IMR-90 (cell line): ENCODE measurements around the gene CAMSAP3. TPM values are rescaled to one million over a fixed set of nuclear protein-coding genes. Genes with fewer than 3 reads are reported as not detected.

Experiments
- ATAC-seq: fragments of 200-7000 bp; cut with Tn5 transposase; 2 replicates; pipeline ENCODE4 v1.9.1; 2020; ENCODE audit warnings: low read depth, mild to moderate bottlenecking, moderate library complexity
- BruUV-seq: library from RNA; stranded (reverse); fragments of 400-500 nt; replicated peaks from 2 replicates; lab custom pipeline; 2021; lab: Mats Ljungman, UMichigan
- CTCF ChIA-PET: fragments of 300-600 bp; formaldehyde crosslinking; extraction: SDS; loops from one replicate; lab custom pipeline; 2021; ENCODE audit warnings: antibody characterized with exemption; lab: Yijun Ruan, JAX
- POLR2A ChIA-PET: fragments of 300-600 bp; sonication (Branson Sonifier 250); formaldehyde crosslinking; loops from one replicate; lab custom pipeline; 2022; ENCODE audit warnings: antibody characterized with exemption; ENCODE audit not compliant: unreplicated experiment; lab: Charles Lee
- DNase-seq: peaks from one replicate; pipeline ENCODE4 v3.0.0; 2013
- H2AFZ ChIP-seq: replicated peaks from 2 replicates; pipeline ENCODE3; 2013; ENCODE audit warnings: low read length, mild to moderate bottlenecking; ENCODE audit not compliant: poor library complexity
- H2AK5ac ChIP-seq: 2 replicates; pipeline ENCODE4 v1.6.1; 2013; ENCODE audit warnings: low read depth, low read length, inconsistent platforms
- H2AK9ac ChIP-seq: replicated peaks from 2 replicates; pipeline ENCODE3; 2013; ENCODE audit warnings: mild to moderate bottlenecking, low read depth, low read length, moderate library complexity; ENCODE audit not compliant: poor library complexity
- H2BK120ac ChIP-seq: 2 replicates; pipeline ENCODE4 v1.6.1; 2013; ENCODE audit warnings: low read depth, low read length, inconsistent platforms
- H2BK15ac ChIP-seq: 3 replicates; pipeline ENCODE4 v1.6.1; 2013; ENCODE audit warnings: low read depth, low read length, inconsistent platforms
- H2BK20ac ChIP-seq: 2 replicates; pipeline ENCODE4 v1.6.1; 2013; ENCODE audit warnings: low read depth, mild to moderate bottlenecking, inconsistent platforms, low read length, moderate library complexity
- H2BK5ac ChIP-seq: 2 replicates; pipeline ENCODE4 v1.6.1; 2013; ENCODE audit warnings: mild to moderate bottlenecking, low read depth, low read length, inconsistent platforms; ENCODE audit not compliant: poor library complexity, severe bottlenecking
- H3K14ac ChIP-seq: replicated peaks from 2 replicates; pipeline ENCODE4 v1.6.1; 2013; ENCODE audit warnings: low read depth, low read length, inconsistent platforms
- H3K18ac ChIP-seq: 2 replicates; pipeline ENCODE4 v1.6.1; 2013; ENCODE audit warnings: low read depth, low read length, control low read depth
- H3K23ac ChIP-seq: 2 replicates; pipeline ENCODE4 v1.6.1; 2013; ENCODE audit warnings: low read depth, low read length, inconsistent platforms
- H3K27ac ChIP-seq: 2 replicates; pipeline ENCODE4 v1.5.1; 2013; ENCODE audit warnings: mild to moderate bottlenecking, control low read depth, low read length; ENCODE audit not compliant: insufficient read depth
- H3K27me3 ChIP-seq: 2 replicates; pipeline ENCODE4 v1.6.1; 2013; ENCODE audit warnings: low read length; ENCODE audit not compliant: control insufficient read depth, insufficient read depth
- H3K36me3 ChIP-seq: 2 replicates; pipeline ENCODE4 v1.6.1; 2013; ENCODE audit warnings: low read length, mixed read lengths; ENCODE audit not compliant: control insufficient read depth, insufficient read depth
- H3K4ac ChIP-seq: 2 replicates; pipeline ENCODE4 v1.6.1; 2013; ENCODE audit warnings: low read depth, low read length, inconsistent platforms
- H3K4me1 ChIP-seq: 2 replicates; pipeline ENCODE4 v1.6.1; 2013; ENCODE audit warnings: low read length, mixed read lengths; ENCODE audit not compliant: control insufficient read depth, insufficient read depth
- H3K4me2 ChIP-seq: 2 replicates; pipeline ENCODE4 v1.6.1; 2013; ENCODE audit warnings: low read depth, mild to moderate bottlenecking, control low read depth, low read length, moderate library complexity
- H3K4me3 ChIP-seq: 2 replicates; pipeline ENCODE4 v1.5.1; 2013; ENCODE audit warnings: low read depth, mild to moderate bottlenecking, control low read depth, low read length, moderate library complexity; ENCODE audit not compliant: insufficient read depth
- H3K56ac ChIP-seq: 2 replicates; pipeline ENCODE4 v1.6.1; 2013; ENCODE audit warnings: low read length, inconsistent platforms; ENCODE audit not compliant: insufficient read depth; ENCODE audit errors: extremely low read depth
- H3K79me1 ChIP-seq, 2 experiments: 2 replicates each; pipeline ENCODE4 v1.6.1; 2013; ENCODE audit warnings: low read length in 2 of 2, inconsistent platforms in 1 of 2, low read depth in 1 of 2
- H3K9ac ChIP-seq: 2 replicates; pipeline ENCODE4 v1.6.1; 2013; ENCODE audit warnings: low read depth, low read length, control low read depth
- H3K9me1 ChIP-seq: 2 replicates; pipeline ENCODE4 v1.6.1; 2013; ENCODE audit warnings: low read length, inconsistent platforms; ENCODE audit not compliant: insufficient read depth
- H3K9me3 ChIP-seq: 2 replicates; pipeline ENCODE4 v1.6.1; 2013; ENCODE audit warnings: low read length; ENCODE audit not compliant: control insufficient read depth, insufficient read depth
- H4K20me1 ChIP-seq: 2 replicates; pipeline ENCODE4 v1.6.1; 2013; ENCODE audit warnings: low read length, inconsistent platforms; ENCODE audit not compliant: insufficient read depth
- H4K5ac ChIP-seq: 2 replicates; pipeline ENCODE4 v1.6.1; 2013; ENCODE audit warnings: mild to moderate bottlenecking, low read depth, low read length, control low read depth
- H4K8ac ChIP-seq, 2 experiments: 2 replicates each; pipeline ENCODE4 v1.6.1; 2013; ENCODE audit warnings: low read depth in 2 of 2, low read length in 2 of 2, control low read depth in 1 of 2, inconsistent platforms in 1 of 2
- H4K91ac ChIP-seq: 2 replicates; pipeline ENCODE4 v1.6.1; 2013; ENCODE audit warnings: low read depth, low read length, inconsistent platforms; ENCODE audit not compliant: insufficient read depth
- BHLHE40 ChIP-seq: fragments of 150-350 bp; IDR thresholded peaks from 2 replicates; pipeline ENCODE4 v1.6.1; 2016; ENCODE audit warnings: mild to moderate bottlenecking, low read depth, low read length
- CEBPB ChIP-seq: IDR thresholded peaks from 2 replicates; pipeline ENCODE4 v1.6.1; 2012; ENCODE audit warnings: low read depth, low read length, improper control_type of control experiment
- CHD1 ChIP-seq: IDR thresholded peaks from 2 replicates; pipeline ENCODE4 v1.6.1; 2012; ENCODE audit warnings: low read depth, low read length, improper control_type of control experiment
- FOS ChIP-seq: fragments of 150-350 bp; IDR thresholded peaks from 2 replicates; pipeline ENCODE4 v1.6.1; 2016; ENCODE audit warnings: low read depth, low read length
- MAFK ChIP-seq: IDR thresholded peaks from 2 replicates; pipeline ENCODE4 v1.6.1; 2012; ENCODE audit warnings: low read depth, low read length, improper control_type of control experiment
- NFE2L2 ChIP-seq: fragments of 150-350 bp; IDR thresholded peaks from 2 replicates; pipeline ENCODE4 v1.6.1; 2016; ENCODE audit warnings: low read depth, mild to moderate bottlenecking, low read length
- POLR2A ChIP-seq: IDR thresholded peaks from 2 replicates; pipeline ENCODE4 v1.6.1; 2012; ENCODE audit warnings: mild to moderate bottlenecking, low read depth, low read length
- RAD21 ChIP-seq: IDR thresholded peaks from 2 replicates; pipeline ENCODE4 v1.6.1; 2012; ENCODE audit warnings: low read length, improper control_type of control experiment
- WGBS, 2 experiments: methylation state at CpG; one replicate each; pipeline versions ENCODE4 v1.1.5 to v1.1.7; 2013; ENCODE audit warnings: missing lambda C conversion rate in 2 of 2; ENCODE audit not compliant: insufficient read length in 1 of 2; ENCODE audit errors: extremely low coverage in 2 of 2; 5-methylcytosine and 5-hydroxymethylcytosine counted together
- dilution Hi-C: fragments of 300-500 bp; cut with HindIII; formaldehyde crosslinking; loops from one replicate; pipeline ENCODE4 v1.14.3; 2018; ENCODE audit warnings: low sequenced_read_pairs; ENCODE audit not compliant: unreplicated experiment
- in situ Hi-C: fragments of 300-500 bp; cut with MboI; formaldehyde crosslinking; loops from 3 replicates; pipeline ENCODE4 v1.14.3; 2019; ENCODE audit warnings: low sequenced_read_pairs, inconsistent platforms, mixed read lengths
- intact Hi-C: fragments of 100-400 bp; cut with micrococcal nuclease; formaldehyde crosslinking; loops from 2 replicates; pipeline ENCODE4 v1.10.0; 2022
- polyA plus RNA-seq, 3 experiments: library from polyadenylated mRNA; depleted of rRNA; stranded (reverse); fragments of >200 nt; gene quantifications; 2 replicates each; pipeline ENCODE4 v1.2.3, GENCODE V29; 2012; ENCODE audit warnings: low replicate concordance in 1 of 3
- total RNA-seq: library from RNA; depleted of rRNA; stranded (reverse); fragments of >200 nt; gene quantifications from 2 replicates; pipeline ENCODE4 v1.2.3, GENCODE V29; 2012
- TF ChIP-seq, protein P1 (sequence below): conservative IDR thresholded peaks from 2 replicates; pipeline ENCODE4 v1.5.1; 2012; ENCODE audit warnings: mild to moderate bottlenecking, low read depth, low read length, improper control_type of control experiment
- TF ChIP-seq, protein P2 (sequence below): fragments of 150-350 bp; IDR thresholded peaks from 2 replicates; pipeline ENCODE4 v1.6.1; 2017; ENCODE audit warnings: mild to moderate bottlenecking, antibody characterized with exemption, low read length, low read depth

Gene CAMSAP3
- total and polyA plus RNA-seq, 2 of the 4 experiments (the other 2 are of a cell fraction), result not detected

DNA sequence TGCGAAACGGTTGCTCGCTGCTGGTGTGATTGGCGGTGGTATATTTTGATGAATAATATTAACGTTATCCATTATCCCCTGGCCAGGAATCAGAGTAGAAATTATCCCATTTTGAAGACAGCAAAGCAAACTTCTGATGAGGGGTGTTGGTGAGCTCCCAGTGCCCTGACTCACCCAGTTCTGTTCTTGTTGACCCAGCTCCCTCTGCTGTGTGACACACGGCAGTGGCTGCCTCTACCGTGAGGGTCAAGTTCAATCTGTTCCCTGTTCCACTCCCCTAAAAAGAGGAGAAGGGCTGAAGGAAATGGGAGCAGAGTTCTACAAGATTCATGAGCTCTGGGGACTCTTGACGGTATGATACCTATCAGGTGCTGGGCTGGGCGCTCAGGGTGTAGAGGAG, 2.0 kb downstream of the CAMSAP3 start:
- Histone ChIP-seq H2BK15ac (no peak overlapping the region), H4K5ac (no peak overlapping the region), H3K27me3 (peaks cover 39% of the 10 kb centered on the region), H3K4me1 (no peaks in the 10 kb centered on the region), H3K79me1 (no peaks in the 10 kb centered on the region), H3K18ac (no peak overlapping the region), H2BK5ac (no peak overlapping the region), H3K4ac (no peak overlapping the region), H3K23ac (no peak overlapping the region), H3K56ac (no peak overlapping the region), H3K9me1 (no peaks in the 10 kb centered on the region), H2BK20ac (no peak overlapping the region), H3K27ac (no peak overlapping the region), H3K4me2 (no peak overlapping the region), H3K9me3 (no peaks in the 10 kb centered on the region), H4K20me1 (no peaks in the 10 kb centered on the region), H4K8ac (no peak overlapping the region), H2AFZ (no peak overlapping the region), H2AK9ac (no peak overlapping the region), H3K9ac (no peak overlapping the region), H3K36me3 (no peaks in the 10 kb centered on the region), H4K91ac (no peak overlapping the region), H2BK120ac (no peak overlapping the region), H3K4me3 (no peak overlapping the region), H2AK5ac (no peak overlapping the region), H3K14ac (no peak overlapping the region)
- dilution Hi-C loops (no loop called here), intact Hi-C loops (no loop called here), in situ Hi-C loops (no loop called here)
- TF ChIP-seq FOS (no peak), POLR2A (no peak), BHLHE40 (no peak), CHD1 (no peak), NFE2L2 (no peak), MAFK (no peak), RAD21 (no peak), CEBPB (no peak)
- TF ChIP-seq, protein P1, sequence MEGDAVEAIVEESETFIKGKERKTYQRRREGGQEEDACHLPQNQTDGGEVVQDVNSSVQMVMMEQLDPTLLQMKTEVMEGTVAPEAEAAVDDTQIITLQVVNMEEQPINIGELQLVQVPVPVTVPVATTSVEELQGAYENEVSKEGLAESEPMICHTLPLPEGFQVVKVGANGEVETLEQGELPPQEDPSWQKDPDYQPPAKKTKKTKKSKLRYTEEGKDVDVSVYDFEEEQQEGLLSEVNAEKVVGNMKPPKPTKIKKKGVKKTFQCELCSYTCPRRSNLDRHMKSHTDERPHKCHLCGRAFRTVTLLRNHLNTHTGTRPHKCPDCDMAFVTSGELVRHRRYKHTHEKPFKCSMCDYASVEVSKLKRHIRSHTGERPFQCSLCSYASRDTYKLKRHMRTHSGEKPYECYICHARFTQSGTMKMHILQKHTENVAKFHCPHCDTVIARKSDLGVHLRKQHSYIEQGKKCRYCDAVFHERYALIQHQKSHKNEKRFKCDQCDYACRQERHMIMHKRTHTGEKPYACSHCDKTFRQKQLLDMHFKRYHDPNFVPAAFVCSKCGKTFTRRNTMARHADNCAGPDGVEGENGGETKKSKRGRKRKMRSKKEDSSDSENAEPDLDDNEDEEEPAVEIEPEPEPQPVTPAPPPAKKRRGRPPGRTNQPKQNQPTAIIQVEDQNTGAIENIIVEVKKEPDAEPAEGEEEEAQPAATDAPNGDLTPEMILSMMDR, result no peak
- TF ChIP-seq, protein P2, sequence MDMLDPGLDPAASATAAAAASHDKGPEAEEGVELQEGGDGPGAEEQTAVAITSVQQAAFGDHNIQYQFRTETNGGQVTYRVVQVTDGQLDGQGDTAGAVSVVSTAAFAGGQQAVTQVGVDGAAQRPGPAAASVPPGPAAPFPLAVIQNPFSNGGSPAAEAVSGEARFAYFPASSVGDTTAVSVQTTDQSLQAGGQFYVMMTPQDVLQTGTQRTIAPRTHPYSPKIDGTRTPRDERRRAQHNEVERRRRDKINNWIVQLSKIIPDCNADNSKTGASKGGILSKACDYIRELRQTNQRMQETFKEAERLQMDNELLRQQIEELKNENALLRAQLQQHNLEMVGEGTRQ, result no peak
- 33% methylated on average over 1 of the region's 9 CpGs; no CpG with 5 or more reads in 1 of the 2 experiments for WGBS, 2 experiments
- ChIA-PET CTCF (interaction anchor here (1.0 kb wide), 1 partner anchor 243 kb away, joined by 3 read pairs; no protein-coding TSS in a partner anchor), POLR2A (no interaction called here)
- DNase-seq, result no peak
- ATAC-seq, result no peak
- no TSS peak for BruUV-seq
